Testis (tissue), 3 donors: ENCODE measurements around the gene TDG. TPM values are rescaled to one million over a fixed set of nuclear protein-coding genes. Genes with fewer than 3 reads are reported as not detected.
"Not testable (repeated sequence)": the region's sequence is repeated elsewhere in the genome, so short reads cannot be mapped to it uniquely, and the experiment has no call there.

Source experiments
- DNase-seq: peaks from one replicate; pipeline ENCODE4 v3.0.0-alpha.2; 2019
- H3K27ac ChIP-seq, 2 donors: fragments of 200-600 bp; sonication (generic); one replicate each; pipeline ENCODE4 v1.5.1; 2019
- H3K27me3 ChIP-seq: fragments of 200-600 bp; sonication (generic); one replicate; pipeline ENCODE4 v1.5.1; 2019
- H3K36me3 ChIP-seq: fragments of 200-600 bp; sonication (generic); one replicate; pipeline ENCODE4 v1.5.1; 2017; ENCODE audit warnings: low read depth; ENCODE audit errors: missing control alignments
- H3K4me1 ChIP-seq: fragments of 200-600 bp; sonication (generic); one replicate; pipeline ENCODE4 v1.5.1; 2019
- H3K4me3 ChIP-seq, 2 donors: fragments of 200-600 bp; sonication (generic); one replicate each; pipeline ENCODE4 v1.5.1; 2017 to 2019
- H3K9me3 ChIP-seq: fragments of 200-600 bp; sonication (generic); one replicate; pipeline ENCODE4 v1.5.1; 2017
- POLR2A ChIP-seq: fragments of 450-650 bp; IDR thresholded peaks from one replicate; pipeline ENCODE4 v1.6.1; 2017; ENCODE audit warnings: antibody characterized with exemption, mild to moderate bottlenecking, moderate library complexity
- WGBS, 2 donors: methylation state at CpG; one replicate each; pipeline ENCODE4 v1.1.5; 2018; 5-methylcytosine and 5-hydroxymethylcytosine counted together
- intact Hi-C: fragments of 100-400 bp; cut with DNase I; formaldehyde crosslinking; loops from one replicate; pipeline ENCODE4 v1.15.1; 2023; ENCODE audit warnings: low total_unique reads
- polyA plus RNA-seq: library from polyadenylated mRNA; stranded (reverse); fragments of 350-450 nt; fragmentation: Illumina TruSeq; extraction: RNeasy Lipid Tissue Mini Kit (QIAGEN cat#74804); gene quantifications from one replicate; pipeline ENCODE4 v1.2.3, GENCODE V29; 2014; ENCODE audit warnings: low read depth, low replicate concordance; ENCODE audit not compliant: insufficient read depth
- total RNA-seq, 2 donors: library from RNA; depleted of rRNA; stranded (reverse); fragments of >200 nt; gene quantifications; one replicate each; pipeline ENCODE4 v1.2.3, GENCODE V29; 2016
- TF ChIP-seq, protein P1 (sequence below), 3 experiments: fragments of 450-650 bp in 2 of 3; fragments of 200-600 bp in 1 of 3; sonication (generic) in 1 of 3; IDR thresholded peaks; one replicate each; pipeline ENCODE4 v1.5.1; 2016 to 2019; ENCODE audit warnings: antibody characterized with exemption in 3 of 3, mild to moderate bottlenecking in 2 of 3, moderate library complexity in 1 of 3

Gene TDG
- total and polyA plus RNA-seq, 3 donors from 2014 or later, result 11.3 to 16.5 (median 16.0) TPM

DNA sequence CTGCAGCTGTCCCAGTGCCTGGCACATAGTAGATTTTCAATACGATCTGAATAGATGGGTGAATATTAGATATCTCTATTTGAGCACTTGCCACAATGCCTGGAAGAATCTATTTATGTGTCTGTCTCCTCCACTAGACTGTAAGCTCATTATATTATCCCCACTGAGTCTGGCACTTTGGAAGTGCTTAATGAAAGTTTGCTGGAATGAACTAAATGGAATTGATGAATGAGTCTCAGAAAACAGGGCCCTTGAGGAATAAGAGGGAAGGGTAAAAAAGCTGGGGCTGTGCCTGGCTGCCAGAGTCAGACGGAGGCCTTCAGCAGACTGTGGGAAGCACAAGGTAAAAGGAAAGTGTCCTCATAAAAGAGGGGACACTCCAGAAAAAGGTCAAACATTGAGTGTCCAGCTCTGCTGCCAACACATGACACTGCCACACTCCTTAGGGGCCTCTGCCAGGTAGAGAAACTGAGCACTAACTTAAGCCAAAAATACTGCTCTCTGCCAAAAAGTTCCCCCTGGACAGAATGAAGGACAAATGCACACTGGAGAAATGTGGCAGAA, 45.0 kb downstream of the TDG start:
- no peak overlapping the region for H3K27ac ChIP-seq
- WGBS, 2 donors, result 92 to 94% methylated on average over 2 of the region's 2 CpGs

DNA sequence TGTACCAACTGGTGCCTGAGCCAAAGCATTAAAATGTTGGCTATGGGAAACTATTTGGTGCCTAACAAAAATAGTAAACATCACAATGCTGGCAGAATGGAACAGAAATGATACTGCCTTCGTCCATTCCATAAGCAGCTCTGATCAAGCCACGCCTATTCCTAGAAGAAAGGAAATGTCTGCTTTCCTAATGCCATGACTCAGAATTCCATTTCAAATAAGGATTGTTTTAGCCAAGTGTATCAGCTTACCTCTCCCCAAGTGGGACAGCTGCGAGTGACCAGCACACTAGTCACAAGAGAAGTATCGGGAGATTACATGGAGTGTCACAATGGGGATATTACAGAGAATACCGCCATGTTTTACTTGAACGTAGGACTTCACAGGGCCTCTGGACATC, 45.6 kb downstream of the TDG start:
- Histone ChIP-seq H3K36me3 (no peaks in the 10 kb centered on the region), H3K9me3 (no peaks in the 10 kb centered on the region), H3K4me1 (no peaks in the 10 kb centered on the region), H3K27me3 (no peaks in the 10 kb centered on the region), H3K4me3 (no peak overlapping the region), H3K27ac (no peak overlapping the region)
- intact Hi-C loops, result no loop called here
- DNase-seq, result no peak
- 78% methylated on average over 6 of the region's 6 CpGs for WGBS, 2 donors
- TF ChIP-seq, protein P1, sequence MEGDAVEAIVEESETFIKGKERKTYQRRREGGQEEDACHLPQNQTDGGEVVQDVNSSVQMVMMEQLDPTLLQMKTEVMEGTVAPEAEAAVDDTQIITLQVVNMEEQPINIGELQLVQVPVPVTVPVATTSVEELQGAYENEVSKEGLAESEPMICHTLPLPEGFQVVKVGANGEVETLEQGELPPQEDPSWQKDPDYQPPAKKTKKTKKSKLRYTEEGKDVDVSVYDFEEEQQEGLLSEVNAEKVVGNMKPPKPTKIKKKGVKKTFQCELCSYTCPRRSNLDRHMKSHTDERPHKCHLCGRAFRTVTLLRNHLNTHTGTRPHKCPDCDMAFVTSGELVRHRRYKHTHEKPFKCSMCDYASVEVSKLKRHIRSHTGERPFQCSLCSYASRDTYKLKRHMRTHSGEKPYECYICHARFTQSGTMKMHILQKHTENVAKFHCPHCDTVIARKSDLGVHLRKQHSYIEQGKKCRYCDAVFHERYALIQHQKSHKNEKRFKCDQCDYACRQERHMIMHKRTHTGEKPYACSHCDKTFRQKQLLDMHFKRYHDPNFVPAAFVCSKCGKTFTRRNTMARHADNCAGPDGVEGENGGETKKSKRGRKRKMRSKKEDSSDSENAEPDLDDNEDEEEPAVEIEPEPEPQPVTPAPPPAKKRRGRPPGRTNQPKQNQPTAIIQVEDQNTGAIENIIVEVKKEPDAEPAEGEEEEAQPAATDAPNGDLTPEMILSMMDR (IDR thresholded peaks at IDR 0.05), result no peak
- no peak for TF ChIP-seq POLR2A

More for the DNA sequence above, 45.0 kb downstream of the TDG start:
- TF ChIP-seq, protein P1 (IDR thresholded peaks at IDR 0.05), result no peak
- TF ChIP-seq POLR2A, result no peak
- H3K27me3 ChIP-seq, result no peaks in the 10 kb centered on the region
- no peaks in the 10 kb centered on the region for H3K9me3 ChIP-seq
- no peak overlapping the region for H3K4me3 ChIP-seq
- DNase-seq, result no peak
- H3K4me1 ChIP-seq, result no peaks in the 10 kb centered on the region
- intact Hi-C loops, result no loop called here
- no peaks in the 10 kb centered on the region for H3K36me3 ChIP-seq

DNA sequence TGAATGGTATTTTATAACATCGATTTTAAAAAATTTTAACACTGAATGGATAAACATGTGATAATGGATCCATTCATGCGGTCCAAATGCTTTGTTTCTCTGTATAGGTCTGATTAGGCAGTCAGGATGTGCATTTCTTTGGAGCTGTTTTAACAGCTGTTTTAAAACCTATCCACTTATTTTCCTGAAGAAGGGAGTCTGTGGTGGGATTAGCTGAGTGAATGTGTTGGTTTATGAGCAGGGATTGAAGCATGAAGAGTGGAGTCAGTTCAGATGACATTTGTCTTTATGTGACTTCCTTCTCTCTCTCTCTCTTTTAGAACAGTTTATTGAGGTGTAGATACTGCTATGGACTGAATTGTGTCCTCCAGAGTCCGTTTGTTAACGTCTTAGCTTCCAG, 46.7 kb downstream of the TDG start:
- no peak for TF ChIP-seq POLR2A
- TF ChIP-seq, protein P1 (IDR thresholded peaks at IDR 0.05), result no peak
- Histone ChIP-seq H3K9me3 (no peaks in the 10 kb centered on the region), H3K4me1 (no peaks in the 10 kb centered on the region), H3K27ac (no peak overlapping the region), H3K4me3 (no peak overlapping the region), H3K27me3 (no peaks in the 10 kb centered on the region), H3K36me3 (no peaks in the 10 kb centered on the region)
- DNase-seq, result no peak
- 70% methylated on average over 4 of the region's 4 CpGs for WGBS, 2 donors
- intact Hi-C loops, result no loop called here

DNA sequence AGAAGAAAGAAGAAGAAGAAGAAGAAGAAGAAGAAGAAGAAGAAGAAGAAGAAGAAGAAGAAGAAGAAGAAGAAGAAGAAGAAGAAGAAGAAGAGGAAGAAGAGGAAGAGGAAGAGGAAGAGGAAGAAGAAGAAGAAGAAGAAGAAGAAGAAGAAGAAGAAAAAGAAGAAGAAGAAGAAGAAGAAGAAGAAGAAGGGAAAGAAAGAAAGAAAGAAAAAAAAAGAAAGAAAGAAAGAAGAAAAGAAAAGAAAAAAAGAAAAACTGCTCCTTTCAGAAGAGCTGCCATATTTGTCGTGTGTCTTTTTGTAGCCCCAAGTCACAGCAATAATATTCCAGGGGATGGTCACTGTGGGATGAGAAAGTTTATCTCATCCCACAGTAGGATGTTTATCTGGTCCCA, 56.2 kb downstream of the TDG start:
- H3K9me3 ChIP-seq, DNase-seq, H3K4me1 ChIP-seq, H3K27ac ChIP-seq, H3K27me3 ChIP-seq, H3K4me3 ChIP-seq, intact Hi-C loops, H3K36me3 ChIP-seq: not testable (repeated sequence)
- 80 to 100% methylated on average over 1 of the region's 1 CpG for WGBS, 2 donors

DNA sequence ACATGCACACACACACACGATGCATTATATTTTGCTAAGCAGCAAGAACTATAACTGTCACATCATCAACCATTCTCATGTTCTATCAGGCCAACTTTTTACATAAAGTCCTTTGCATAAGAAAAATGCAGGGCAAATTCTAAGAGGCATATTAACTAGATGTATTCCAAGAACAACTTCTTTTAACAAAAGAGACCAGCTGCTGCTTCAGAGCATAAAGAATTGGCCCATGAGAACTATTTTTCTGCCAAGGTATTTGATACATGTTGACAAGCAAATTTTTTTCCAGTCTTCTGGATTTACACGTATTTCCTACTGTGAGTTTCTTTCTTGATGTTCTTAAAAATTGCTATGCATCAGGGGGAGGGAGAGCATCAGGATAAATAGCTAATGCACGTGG, 57.1 kb downstream of the TDG start:
- TF ChIP-seq POLR2A, result no peak
- TF ChIP-seq, protein P1 (IDR thresholded peaks at IDR 0.05), result no peak
- WGBS, 2 donors, result 63 to 68% methylated on average over 3 of the region's 3 CpGs

More for the DNA sequence above, 57.1 kb downstream of the TDG start:
- H3K27me3 ChIP-seq, result no peaks in the 10 kb centered on the region
- H3K4me3 ChIP-seq, result no peak overlapping the region
- DNase-seq, result no peak
- intact Hi-C loops, result no loop called here
- no peaks in the 10 kb centered on the region for H3K4me1 ChIP-seq
- H3K27ac ChIP-seq, result no peak overlapping the region
- no peaks in the 10 kb centered on the region for H3K9me3 ChIP-seq
- no peaks in the 10 kb centered on the region for H3K36me3 ChIP-seq
